ENCODE measurements around the gene ECE1.
A peak's percentile ranks its signal among the peaks of the same experiment; 100 is the strongest.
"Not testable (repeated sequence)": the region's sequence is repeated elsewhere in the genome, so short reads cannot be mapped to it uniquely, and the experiment has no call there.

The ECE1 gene

GRCh38 chr1:21232044-21232443, 58.2 kb downstream of the ECE1 start:
- peak in 1 of 2 donors; percentile 17 for DNase-seq (ENCODE audit: extremely low read depth in 1 of 2, low read depth in 1 of 2)

- no peak for DNase-seq (ENCODE audit: extremely low read depth in 1 of 2, low read depth in 1 of 2)
These were observed 60.8 kb downstream of the ECE1 start for GRCh38 chr1:21229246-21230000.

GRCh38 chr1:21228224-21228623, 62.0 kb downstream of the ECE1 start:
- DNase-seq (ENCODE audit: extremely low read depth in 1 of 2, low read depth in 1 of 2): not testable (repeated sequence)

- no peak for DNase-seq (ENCODE audit: extremely low read depth in 1 of 2, low read depth in 1 of 2)
These were observed 65.2 kb downstream of the ECE1 start for GRCh38 chr1:21225065-21225464.

- DNase-seq (ENCODE audit: extremely low read depth in 1 of 2, low read depth in 1 of 2): no peak
These were observed 69.4 kb downstream of the ECE1 start for GRCh38 chr1:21220815-21221214.

GRCh38 chr1:21219674-21220073, 70.6 kb downstream of the ECE1 start:
- no peak for DNase-seq (ENCODE audit: extremely low read depth in 1 of 2, low read depth in 1 of 2)

- no peak for DNase-seq (ENCODE audit: extremely low read depth in 1 of 2, low read depth in 1 of 2)
These were observed 72.3 kb downstream of the ECE1 start for GRCh38 chr1:21217812-21218596.

- DNase-seq (ENCODE audit: extremely low read depth in 1 of 2, low read depth in 1 of 2): peak; percentile 24 to 45
These were observed 73.1 kb downstream of the ECE1 start for GRCh38 chr1:21216835-21217811.

GRCh38 chr1:21212126-21212525, 78.1 kb downstream of the ECE1 start:
- no peak for DNase-seq (ENCODE audit: extremely low read depth in 1 of 2, low read depth in 1 of 2)

GRCh38 chr1:21208137-21208700, 82.0 kb downstream of the ECE1 start:
- not testable (repeated sequence) for DNase-seq (ENCODE audit: extremely low read depth in 1 of 2, low read depth in 1 of 2)

GRCh38 chr1:21206117-21206516, 84.1 kb downstream of the ECE1 start:
- no peak for DNase-seq (ENCODE audit: extremely low read depth in 1 of 2, low read depth in 1 of 2)

GRCh38 chr1:21205416-21205815, 84.8 kb downstream of the ECE1 start:
- no peak for DNase-seq (ENCODE audit: extremely low read depth in 1 of 2, low read depth in 1 of 2)

GRCh38 chr1:21201650-21202049, 88.6 kb downstream of the ECE1 start:
- no peak for DNase-seq (ENCODE audit: extremely low read depth in 1 of 2, low read depth in 1 of 2)

GRCh38 chr1:21201238-21201637, 89.0 kb downstream of the ECE1 start:
- not testable (repeated sequence) for DNase-seq (ENCODE audit: extremely low read depth in 1 of 2, low read depth in 1 of 2)

- no peak for DNase-seq (ENCODE audit: extremely low read depth in 1 of 2, low read depth in 1 of 2)
These were observed 89.5 kb downstream of the ECE1 start for GRCh38 chr1:21200767-21201166.

- DNase-seq (ENCODE audit: extremely low read depth in 1 of 2, low read depth in 1 of 2): no peak
These were observed 91.3 kb downstream of the ECE1 start for GRCh38 chr1:21198929-21199328.

- DNase-seq (ENCODE audit: extremely low read depth in 1 of 2, low read depth in 1 of 2): no peak
These were observed 97.4 kb downstream of the ECE1 start for GRCh38 chr1:21192871-21193270.

GRCh38 chr1:21192284-21192683, 98.0 kb downstream of the ECE1 start:
- DNase-seq (ENCODE audit: extremely low read depth in 1 of 2, low read depth in 1 of 2): no peak

- not testable (repeated sequence) for DNase-seq (ENCODE audit: extremely low read depth in 1 of 2, low read depth in 1 of 2)
These were observed 99.5 kb downstream of the ECE1 start for GRCh38 chr1:21190771-21191170.

GRCh38 chr1:21189906-21190500, 100.3 kb downstream of the ECE1 start:
- no peak for DNase-seq (ENCODE audit: extremely low read depth in 1 of 2, low read depth in 1 of 2)
